Ramos (cell line): ENCODE results near the gene UQCC5.

Experiments used
- in situ Hi-C: fragments of 300-500 bp; cut with MboI; formaldehyde crosslinking; loops from one replicate; pipeline ENCODE4 v1.14.3; 2022; ENCODE audit warnings: low sequenced_read_pairs; ENCODE audit not compliant: unreplicated experiment

UQCC5 gene

GRCh38 chr3:52558436-52558835, 22.0 kb downstream of the UQCC5 start:
- in situ Hi-C loops: no loop called here

DNA sequence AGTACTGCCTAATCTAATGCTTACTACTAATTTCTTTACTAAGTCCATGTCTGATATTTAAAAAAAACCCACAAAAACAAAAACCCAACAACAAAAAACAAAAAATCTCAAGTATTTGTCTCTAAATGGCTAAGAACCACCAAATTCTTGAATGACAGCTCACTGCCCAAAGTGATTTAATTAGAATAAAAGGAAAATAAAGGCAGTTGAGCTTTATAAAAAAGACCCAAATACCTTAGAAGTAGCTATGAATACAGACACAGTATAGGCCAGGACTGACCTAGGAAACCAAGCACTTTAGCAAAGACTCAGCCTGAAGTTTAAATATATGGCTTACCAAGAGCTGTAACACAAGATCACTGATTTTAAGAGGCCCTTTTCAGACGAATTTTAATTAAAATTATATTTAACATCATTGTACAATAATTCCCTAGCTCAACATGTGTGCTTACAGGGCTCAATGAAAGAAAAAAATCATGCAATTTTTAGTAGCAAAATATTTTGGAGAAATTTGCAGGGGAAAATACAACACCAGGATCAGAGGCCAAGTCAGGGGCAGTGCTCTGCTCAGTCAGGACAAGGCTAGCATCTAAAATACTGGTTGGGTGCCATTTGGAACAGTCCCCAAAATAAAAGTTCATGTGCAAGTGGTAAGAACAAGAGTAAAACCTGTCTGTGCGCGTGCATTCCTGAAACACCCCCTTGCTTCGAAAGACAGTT, 24.8 kb downstream of the UQCC5 start:
- in situ Hi-C loops: no loop called here

DNA sequence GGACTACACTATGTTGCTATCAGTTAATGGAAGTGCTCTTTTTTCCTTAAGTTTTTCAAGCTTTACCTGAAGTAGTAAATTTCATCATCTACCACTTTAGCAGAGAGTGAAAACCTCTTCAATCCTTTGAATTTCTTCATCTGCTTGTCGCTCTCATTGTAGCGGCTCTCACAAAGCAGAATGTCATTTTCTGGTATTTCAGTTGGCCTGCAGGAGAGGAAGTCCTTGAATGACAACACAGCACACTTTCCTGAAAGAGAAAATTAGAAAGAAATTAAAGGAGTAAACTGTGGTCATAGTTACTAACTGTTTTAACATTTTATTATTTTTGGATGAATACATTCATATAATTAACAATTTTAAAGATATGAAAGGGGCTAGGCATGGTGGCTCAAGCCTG, 27.6 kb downstream of the UQCC5 start:
- in situ Hi-C loops: no loop called here

DNA sequence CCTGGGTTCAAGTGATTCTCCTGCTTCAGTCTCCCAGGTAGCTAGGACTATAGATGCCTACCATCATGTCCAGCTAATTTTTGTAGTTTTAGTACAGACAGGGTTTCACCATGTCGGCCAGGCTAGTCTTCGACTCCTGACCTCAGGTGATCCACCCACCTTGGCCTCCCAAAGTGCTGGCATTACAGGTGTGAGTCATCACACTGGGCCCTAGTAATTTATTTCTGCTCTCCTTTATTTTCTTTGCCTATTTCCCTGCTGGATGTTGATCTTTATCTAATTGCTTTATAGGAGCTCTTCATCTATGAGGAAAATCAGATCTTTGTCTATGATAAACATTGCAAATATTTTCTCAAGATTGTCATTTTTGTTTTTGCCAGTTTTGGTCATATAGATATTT, 31.7 kb downstream of the UQCC5 start:
- in situ Hi-C loops: no loop called here

DNA sequence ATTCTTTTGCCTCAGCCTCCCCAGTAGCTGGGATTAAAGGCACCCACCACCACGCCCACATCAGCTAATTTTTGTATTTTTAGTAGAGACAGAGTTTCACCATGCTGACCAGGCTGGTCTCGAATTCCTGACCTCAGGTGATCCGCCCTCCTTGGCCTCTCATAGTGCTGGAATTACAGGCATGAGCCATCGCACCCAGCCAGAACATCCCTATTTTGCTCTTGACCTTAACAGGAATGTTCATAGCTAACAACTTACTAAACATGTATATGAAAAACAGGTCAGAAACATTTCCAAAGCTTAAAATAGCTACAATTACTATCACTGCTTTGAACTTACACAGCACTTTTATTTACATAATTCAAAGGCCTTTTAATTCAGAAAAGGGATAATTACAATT, 33.7 kb downstream of the UQCC5 start:
- in situ Hi-C loops: no loop called here

- in situ Hi-C loops: no loop called here
Observed at GRCh38 chr3:52572221-52572620, 35.8 kb downstream of the UQCC5 start.

DNA sequence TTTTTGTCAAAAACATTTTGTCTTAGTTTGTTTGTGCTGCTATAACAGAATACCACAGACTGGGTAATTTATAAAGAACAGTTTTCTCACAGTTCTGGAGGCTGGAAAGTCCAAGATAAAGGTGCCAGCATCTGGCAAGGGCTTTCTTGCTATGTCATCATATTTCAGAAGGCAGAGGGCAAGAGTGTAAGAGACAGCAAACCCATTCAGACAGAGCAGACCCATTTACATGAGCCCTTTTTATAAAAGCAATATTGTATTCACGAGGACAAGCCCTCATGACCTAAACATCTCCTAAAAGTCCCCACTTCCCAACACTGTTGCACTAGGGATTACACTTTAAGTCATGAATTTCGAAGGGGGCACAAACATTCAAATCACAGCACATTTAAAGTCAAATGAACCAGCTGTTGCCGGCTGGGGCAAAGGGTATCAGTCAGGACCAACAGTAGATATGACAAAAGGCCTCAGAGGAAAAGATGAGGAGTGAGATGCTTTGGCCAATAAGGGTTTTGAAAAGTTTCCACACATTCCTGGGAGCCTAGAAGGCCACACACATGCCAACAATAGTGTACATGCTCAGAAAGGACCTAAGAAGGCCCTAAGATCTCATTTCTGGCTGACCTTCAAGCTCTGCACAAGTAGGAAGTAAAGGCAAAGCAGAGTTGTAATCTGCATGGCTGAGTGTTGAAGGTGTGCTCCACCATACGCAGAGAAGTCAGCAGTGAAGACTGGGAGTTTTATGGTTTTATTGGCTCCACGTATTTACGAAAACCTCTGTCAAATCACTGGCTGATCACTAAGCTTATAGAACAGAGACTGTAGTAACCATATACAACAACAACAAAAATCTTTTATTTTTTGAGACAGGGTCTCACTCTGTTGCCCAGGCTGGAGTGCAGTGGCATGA, 37.9 kb downstream of the UQCC5 start:
- in situ Hi-C loops: no loop called here
